Ramos (cell line): ENCODE data around the gene PCDH9.

Experiments used
- in situ Hi-C: fragments of 300-500 bp; cut with MboI; formaldehyde crosslinking; loops from one replicate; pipeline ENCODE4 v1.14.3; 2022; ENCODE audit warnings: low sequenced_read_pairs; ENCODE audit not compliant: unreplicated experiment

Gene PCDH9

GRCh38 chr13:66402066-66402465 is 828.1 kb downstream of the PCDH9 start:
- in situ Hi-C loops, result no loop called here

GRCh38 chr13:66400292-66400691 is 829.8 kb downstream of the PCDH9 start:
- in situ Hi-C loops, result no loop called here

- in situ Hi-C loops, result no loop called here
Measured at GRCh38 chr13:66399873-66400272, 830.3 kb downstream of the PCDH9 start.

GRCh38 chr13:66397133-66397532 is 833.0 kb downstream of the PCDH9 start:
- in situ Hi-C loops, result no loop called here

GRCh38 chr13:66391322-66391721 is 838.8 kb downstream of the PCDH9 start:
- in situ Hi-C loops, result no loop called here

- in situ Hi-C loops, result no loop called here
Measured at GRCh38 chr13:66378894-66379293, 851.2 kb downstream of the PCDH9 start.

- in situ Hi-C loops, result no loop called here
Measured at GRCh38 chr13:66377569-66377968, 852.6 kb downstream of the PCDH9 start.

- in situ Hi-C loops, result no loop called here
Measured at GRCh38 chr13:66375756-66376155, 854.4 kb downstream of the PCDH9 start.

- in situ Hi-C loops, result no loop called here
Measured at GRCh38 chr13:66369666-66370065, 860.5 kb downstream of the PCDH9 start.

GRCh38 chr13:66367356-66367755 is 862.8 kb downstream of the PCDH9 start:
- in situ Hi-C loops, result no loop called here

GRCh38 chr13:66365101-66365500 is 865.0 kb downstream of the PCDH9 start:
- in situ Hi-C loops, result no loop called here

GRCh38 chr13:66364346-66364745 is 865.8 kb downstream of the PCDH9 start:
- in situ Hi-C loops, result no loop called here

- in situ Hi-C loops, result no loop called here
Measured at GRCh38 chr13:66362485-66362884, 867.7 kb downstream of the PCDH9 start.

- in situ Hi-C loops, result no loop called here
Measured at GRCh38 chr13:66359910-66360552, 870.1 kb downstream of the PCDH9 start.

GRCh38 chr13:66359393-66359792 is 870.7 kb downstream of the PCDH9 start:
- in situ Hi-C loops, result no loop called here

- in situ Hi-C loops, result no loop called here
Measured at GRCh38 chr13:66358564-66358963, 871.6 kb downstream of the PCDH9 start.

GRCh38 chr13:66357463-66357862 is 872.7 kb downstream of the PCDH9 start:
- in situ Hi-C loops, result no loop called here

- in situ Hi-C loops, result no loop called here
Measured at GRCh38 chr13:66354879-66355751, 875.0 kb downstream of the PCDH9 start.

GRCh38 chr13:66353664-66354063 is 876.5 kb downstream of the PCDH9 start:
- in situ Hi-C loops, result no loop called here

- in situ Hi-C loops, result no loop called here
Measured at GRCh38 chr13:66349966-66350365, 880.2 kb downstream of the PCDH9 start.
